GM23248 (cell line): ENCODE data around the gene HOXC12. TPM values are rescaled to one million over a fixed set of nuclear protein-coding genes. Genes with fewer than 3 reads are reported as not detected.

Experiments
- DNase-seq: peaks from one replicate; pipeline ENCODE4 v3.0.0-alpha.2; 2015
- H2AFZ ChIP-seq: fragments of 200-600 bp; sonication (generic); 2 replicates; pipeline ENCODE4 v1.6.1; 2016; ENCODE audit warnings: antibody characterized with exemption
- H3F3A ChIP-seq: fragments of 200-600 bp; sonication (generic); 2 replicates; pipeline ENCODE4 v1.6.1; 2016; ENCODE audit warnings: mild to moderate bottlenecking, antibody characterized with exemption, mixed run types; ENCODE audit not compliant: insufficient read depth
- H3K27ac ChIP-seq: fragments of 200-600 bp; sonication (generic); 2 replicates; pipeline ENCODE4 v1.5.1; 2016; ENCODE audit warnings: mild to moderate bottlenecking
- H3K27me3 ChIP-seq: fragments of 200-600 bp; sonication (generic); replicated peaks from 2 replicates; pipeline ENCODE4 v1.6.1; 2016; ENCODE audit warnings: mild to moderate bottlenecking; ENCODE audit not compliant: insufficient read depth
- H3K36me3 ChIP-seq: fragments of 200-600 bp; sonication (generic); 2 replicates; pipeline ENCODE4 v1.6.1; 2016; ENCODE audit warnings: low read depth, mild to moderate bottlenecking
- H3K4me1 ChIP-seq: fragments of 200-600 bp; sonication (generic); 2 replicates; pipeline ENCODE4 v1.6.1; 2016; ENCODE audit warnings: mild to moderate bottlenecking; ENCODE audit not compliant: insufficient read depth
- H3K4me2 ChIP-seq: fragments of 200-600 bp; sonication (generic); one replicate; pipeline ENCODE4 v1.6.1; 2016; ENCODE audit warnings: mild to moderate bottlenecking; ENCODE audit not compliant: unreplicated experiment
- H3K4me3 ChIP-seq: fragments of 200-600 bp; sonication (generic); 2 replicates; pipeline ENCODE4 v1.5.1; 2016; ENCODE audit warnings: mild to moderate bottlenecking
- H3K79me2 ChIP-seq: fragments of 200-600 bp; sonication (generic); 2 replicates; pipeline ENCODE4 v1.6.1; 2016; ENCODE audit warnings: mild to moderate bottlenecking; ENCODE audit not compliant: insufficient read depth
- H3K9ac ChIP-seq: fragments of 200-600 bp; sonication (generic); 2 replicates; pipeline ENCODE4 v1.6.1; 2016; ENCODE audit warnings: mild to moderate bottlenecking
- H3K9me2 ChIP-seq: fragments of 200-600 bp; sonication (generic); 2 replicates; pipeline ENCODE4 v1.6.1; 2016; ENCODE audit warnings: mixed run types, mild to moderate bottlenecking, moderate library complexity; ENCODE audit not compliant: insufficient read depth
- H3K9me3 ChIP-seq: fragments of 200-600 bp; sonication (generic); one replicate; pipeline ENCODE4 v1.6.1; 2017; ENCODE audit warnings: low read depth
- H4K20me1 ChIP-seq: fragments of 200-600 bp; sonication (generic); 2 replicates; pipeline ENCODE4 v1.6.0; 2016; ENCODE audit not compliant: insufficient read depth
- EZH2 ChIP-seq: fragments of 200-600 bp; sonication (generic); IDR thresholded peaks from 2 replicates; pipeline ENCODE4 v1.6.1; 2018; ENCODE audit warnings: antibody characterized with exemption, mild to moderate bottlenecking; ENCODE audit not compliant: insufficient read depth, poor library complexity, severe bottlenecking
- EZH2phosphoT487 ChIP-seq: fragments of 200-600 bp; sonication (generic); IDR thresholded peaks from 2 replicates; pipeline ENCODE4 v1.6.1; 2018; ENCODE audit warnings: antibody characterized with exemption, moderate library complexity, mild to moderate bottlenecking, low read depth; ENCODE audit not compliant: insufficient read depth
- WGBS, 2 experiments: methylation state at CpG; one replicate each; pipeline ENCODE4 v1.1.6; 2015 to 2017; ENCODE audit warnings: low lambda C conversion rate in 2 of 2, low coverage in 1 of 2; ENCODE audit errors: missing lambda C conversion rate in 2 of 2; 5-methylcytosine and 5-hydroxymethylcytosine counted together
- in situ Hi-C: fragments of 300-500 bp; cut with MboI; formaldehyde crosslinking; loops from 2 replicates; pipeline ENCODE4 v1.15.0; 2020
- polyA plus RNA-seq: library from polyadenylated mRNA; unstranded; fragments of >200 nt; fragmentation: Nextera tagmentation; extraction: Ambion mirVana; gene quantifications from 2 replicates; pipeline ENCODE4 v1.2.1, GENCODE V29; 2016
- total RNA-seq: library from RNA; depleted of rRNA; stranded (reverse); fragments of >200 nt; shearing (Covaris generic); gene quantifications from 2 replicates; pipeline ENCODE4 v1.2.3, GENCODE V29; 2014

Gene HOXC12
- total and polyA plus RNA-seq, 2 experiments from 2014 or later = not detected

- Histone ChIP-seq H4K20me1 (no peaks in the 10 kb centered on the region), H3F3A (no peaks in the 10 kb centered on the region), H3K36me3 (no peaks in the 10 kb centered on the region), H3K9me2 (no peaks in the 10 kb centered on the region), H3K9ac (no peak overlapping the region), H3K4me2 (no peak overlapping the region), H3K27me3 (peaks cover 24% of the 10 kb centered on the region), H3K4me1 (peaks cover 3% of the 10 kb centered on the region; the same call in 1 of the 2 replicates), H2AFZ (no peak overlapping the region), H3K9me3 (no peaks in the 10 kb centered on the region), H3K27ac (no peak overlapping the region), H3K79me2 (peaks cover 9% of the 10 kb centered on the region; the same call in 1 of the 2 replicates), H3K4me3 (no peak overlapping the region)
- in situ Hi-C loops = no loop called here
- 94 to 97% methylated on average over 32 to 35 of the region's 35 CpGs for WGBS, 2 experiments
- TF ChIP-seq EZH2 = no peak
- DNase-seq = no peak
Measured at GRCh38 chr12:53997204-53998109, 42.8 kb downstream of the HOXC12 start.

GRCh38 chr12:53998110-53998899 lies 43.6 kb downstream of the HOXC12 start:
- no peak overlapping the region for H3K4me2 ChIP-seq
- H4K20me1 ChIP-seq = no peaks in the 10 kb centered on the region
- no peak for DNase-seq
- no peaks in the 10 kb centered on the region for H3F3A ChIP-seq
- H3K27ac ChIP-seq = no peak overlapping the region
- H2AFZ ChIP-seq = no peak overlapping the region
- no peaks in the 10 kb centered on the region for H3K9me3 ChIP-seq
- H3K4me1 ChIP-seq = peaks cover 3% of the 10 kb centered on the region; the same call in 1 of the 2 replicates
- in situ Hi-C loops = no loop called here
- TF ChIP-seq EZH2 (no peak), EZH2phosphoT487 (no peak)
- H3K36me3 ChIP-seq = no peaks in the 10 kb centered on the region
- H3K27me3 ChIP-seq = peaks cover 16% of the 10 kb centered on the region
- H3K4me3 ChIP-seq = no peak overlapping the region; the same call in 1 of the 2 replicates
- H3K79me2 ChIP-seq = peaks cover 9% of the 10 kb centered on the region; the same call in 1 of the 2 replicates
- 87 to 89% methylated on average over 7 to 11 of the region's 11 CpGs for WGBS, 2 experiments
- H3K9ac ChIP-seq = no peak overlapping the region
- H3K9me2 ChIP-seq = no peaks in the 10 kb centered on the region

GRCh38 chr12:53998900-53999236 lies 44.2 kb downstream of the HOXC12 start:
- H3K36me3 ChIP-seq = no peaks in the 10 kb centered on the region
- H3K4me1 ChIP-seq = peaks cover 3% of the 10 kb centered on the region; the same call in 1 of the 2 replicates
- no peak for TF ChIP-seq EZH2
- TF ChIP-seq EZH2phosphoT487 = no peak
- H3K9ac ChIP-seq = peak overlapping the region; percentile 98; the same call in 1 of the 2 replicates
- H3K4me2 ChIP-seq = peak overlapping the region; percentile 57
- H3K9me3 ChIP-seq = no peaks in the 10 kb centered on the region
- H3K9me2 ChIP-seq = no peaks in the 10 kb centered on the region
- H4K20me1 ChIP-seq = no peaks in the 10 kb centered on the region
- no peaks in the 10 kb centered on the region for H3F3A ChIP-seq
- whole genome bisulfite sequencing, 2 experiments = 43 to 49% methylated on average over 11 to 13 of the region's 13 CpGs
- peak overlapping the region; percentile 96 for H3K4me3 ChIP-seq
- in situ Hi-C loops = no loop called here
- H3K79me2 ChIP-seq = peaks cover 9% of the 10 kb centered on the region; the same call in 1 of the 2 replicates
- peak overlapping the region; percentile 100; the same call in 1 of the 2 replicates for H2AFZ ChIP-seq
- DNase-seq = no peak
- H3K27ac ChIP-seq = no peak overlapping the region
- H3K27me3 ChIP-seq = peaks cover 10% of the 10 kb centered on the region

GRCh38 chr12:53999559-54000115 lies 44.9 kb downstream of the HOXC12 start:
- TF ChIP-seq EZH2 (no peak), EZH2phosphoT487 (no peak)
- H3K36me3 ChIP-seq = no peaks in the 10 kb centered on the region
- peaks cover 3% of the 10 kb centered on the region; the same call in 1 of the 2 replicates for H3K4me1 ChIP-seq
- DNase-seq = peak; percentile 93
- H3K4me3 ChIP-seq = peak overlapping the region; percentile 96
- no peaks in the 10 kb centered on the region for H3K9me3 ChIP-seq
- H3K27ac ChIP-seq = peak overlapping the region; percentile 58
- H3K9me2 ChIP-seq = no peaks in the 10 kb centered on the region
- H3K79me2 ChIP-seq = peaks cover 9% of the 10 kb centered on the region; the same call in 1 of the 2 replicates
- in situ Hi-C loops = no loop called here
- H3K27me3 ChIP-seq = peaks cover 5% of the 10 kb centered on the region
- peak overlapping the region; percentile 98 for H3K4me2 ChIP-seq
- H4K20me1 ChIP-seq = no peaks in the 10 kb centered on the region
- peak overlapping the region; percentile 98 for H3K9ac ChIP-seq
- 1 to 2% methylated on average over 32 to 35 of the region's 35 CpGs for WGBS, 2 experiments
- H3F3A ChIP-seq = no peaks in the 10 kb centered on the region
- H2AFZ ChIP-seq = peak overlapping the region; percentile 100
